ENCODE results near the gene CHSY1. TPM values are rescaled to one million over a fixed set of nuclear protein-coding genes. Genes with fewer than 3 reads are reported as not detected.
A peak's percentile ranks its signal among the peaks of the same experiment; 100 is the strongest.
"Not testable (repeated sequence)": the region's sequence is repeated elsewhere in the genome, so short reads cannot be mapped to it uniquely, and the experiment has no call there.

The CHSY1 gene
- total RNA-seq, 1 donor = 41.5 TPM

- peak; percentile 68 for DNase-seq (ENCODE audit: low read depth)
- peak; percentile 67 for TF ChIP-seq CTCF (IDR thresholded peaks at IDR 0.05; ENCODE audit: insufficient read depth, low read depth, low read length)
Measured at GRCh38 chr15:101288905-101289513, 37.2 kb upstream of the CHSY1 start.

GRCh38 chr15:101287342-101287741 lies 35.5 kb upstream of the CHSY1 start:
- DNase-seq (ENCODE audit: low read depth); H3K4me3 ChIP-seq (ENCODE audit: low read depth, low read length): not testable (repeated sequence)

More at GRCh38 chr15:101288905-101289513, 37.2 kb upstream of the CHSY1 start:
- no peak overlapping the region for H3K4me3 ChIP-seq (ENCODE audit: low read depth, low read length)

GRCh38 chr15:101286471-101287114 lies 34.7 kb upstream of the CHSY1 start:
- DNase-seq (ENCODE audit: low read depth) = no peak
- H3K4me3 ChIP-seq (ENCODE audit: low read depth, low read length) = no peak overlapping the region
- TF ChIP-seq CTCF (IDR thresholded peaks at IDR 0.05; ENCODE audit: insufficient read depth, low read depth, low read length) = no peak

- no peak for DNase-seq (ENCODE audit: low read depth)
- no peak overlapping the region for H3K4me3 ChIP-seq (ENCODE audit: low read depth, low read length)
- TF ChIP-seq CTCF (IDR thresholded peaks at IDR 0.05; ENCODE audit: insufficient read depth, low read depth, low read length) = no peak
Measured at GRCh38 chr15:101283931-101284330, 32.1 kb upstream of the CHSY1 start.

GRCh38 chr15:101280007-101280406 lies 28.2 kb upstream of the CHSY1 start:
- H3K4me3 ChIP-seq (ENCODE audit: low read depth, low read length) = no peak overlapping the region
- no peak for DNase-seq (ENCODE audit: low read depth)
- TF ChIP-seq CTCF (IDR thresholded peaks at IDR 0.05; ENCODE audit: insufficient read depth, low read depth, low read length) = no peak

- H3K4me3 ChIP-seq (ENCODE audit: low read depth, low read length) = peak overlapping the region; percentile 59
- TF ChIP-seq CTCF (IDR thresholded peaks at IDR 0.05; ENCODE audit: insufficient read depth, low read depth, low read length) = no peak
- DNase-seq (ENCODE audit: low read depth) = no peak
Measured at GRCh38 chr15:101277943-101278564, 26.2 kb upstream of the CHSY1 start.

GRCh38 chr15:101277038-101277822 lies 25.4 kb upstream of the CHSY1 start, which contains the start of gene SELENOS:
TSS of gene SELENOS (minus strand) at chr15:101277485. CDS start at chr15:101277417, 68 bp downstream.
- H3K4me3 ChIP-seq (ENCODE audit: low read depth, low read length) = peak within 1 kb of the TSS; percentile 90
- DNase-seq (ENCODE audit: low read depth) = peak; percentile 94
- TF ChIP-seq CTCF (IDR thresholded peaks at IDR 0.05; ENCODE audit: insufficient read depth, low read depth, low read length) = no peak
